Ecto neural progenitor cell (in vitro differentiated cells): Measurements from ENCODE around the gene SDHD.

Source experiments
- DNase-seq: peaks from one replicate; pipeline ENCODE4 v3.0.0-alpha.2; 2018; ENCODE audit warnings: low spot score

The SDHD gene

DNA sequence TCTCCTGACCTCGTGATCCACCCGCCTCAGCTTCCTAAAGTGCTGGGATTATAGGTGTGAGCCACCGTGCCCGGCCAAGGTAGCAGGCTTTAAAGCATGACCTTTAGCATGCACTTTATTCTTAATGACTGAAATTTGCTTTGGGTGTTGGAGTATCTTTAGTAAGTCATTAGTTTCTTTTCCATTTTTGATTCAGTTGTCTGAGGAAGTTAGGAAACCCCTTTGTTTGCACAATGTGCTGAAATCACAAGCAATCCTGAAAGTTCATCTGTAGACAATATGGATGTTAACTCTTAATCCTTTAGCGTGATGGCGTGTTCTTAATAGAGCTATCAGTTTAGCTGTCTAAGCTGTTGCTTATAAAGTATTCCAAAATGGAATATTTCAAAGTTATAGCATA is 16.8 kb downstream of the SDHD start:
- no peak for DNase-seq

- no peak for DNase-seq
These were observed 19.4 kb downstream of the SDHD start for GRCh38 chr11:112106070-112106469.

DNA sequence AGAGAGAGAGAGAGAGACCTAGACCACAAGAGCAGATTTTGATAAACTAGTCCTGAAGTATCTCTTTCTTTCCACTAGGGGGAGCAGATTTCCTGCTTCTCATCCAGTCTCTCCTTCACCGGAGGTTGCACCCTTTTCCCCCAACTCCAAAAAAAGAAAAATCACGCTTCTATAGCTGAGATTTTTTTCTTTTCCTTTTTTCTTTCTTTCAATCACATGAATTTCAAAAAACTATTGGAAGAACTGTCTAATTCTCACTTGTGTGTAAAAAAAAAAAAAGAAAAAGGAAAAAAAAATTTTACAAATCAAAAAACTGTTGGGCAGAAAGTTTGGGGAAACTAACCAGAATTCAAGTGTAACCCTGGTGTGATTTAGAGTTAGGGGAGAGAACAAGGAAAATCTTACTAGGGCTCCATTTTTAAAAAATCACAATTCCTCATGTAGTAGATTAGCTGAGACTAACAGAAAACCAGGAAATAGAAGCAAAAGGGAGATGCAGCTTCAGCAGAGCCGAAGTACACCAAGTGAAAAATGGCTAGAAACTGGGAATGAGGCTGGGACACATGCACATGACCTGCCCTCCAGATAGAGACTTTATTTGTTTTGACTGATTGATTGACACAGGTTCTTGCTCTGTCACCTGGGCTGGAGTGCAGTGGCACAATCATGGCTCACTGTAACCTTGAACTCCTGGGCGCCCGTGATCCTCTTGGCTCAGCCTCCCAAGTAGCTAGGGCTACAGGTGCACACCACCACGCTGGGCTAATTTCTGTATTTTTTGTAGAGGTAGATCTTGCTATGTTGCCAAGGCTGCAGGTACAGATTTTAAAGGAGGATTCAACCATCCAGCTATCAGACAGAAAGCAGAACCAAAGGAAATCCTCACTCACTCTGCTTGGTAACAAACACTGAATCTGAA is 27.1 kb downstream of the SDHD start:
- no peak for DNase-seq

GRCh38 chr11:112114460-112114859 is 27.8 kb downstream of the SDHD start:
- no peak for DNase-seq

GRCh38 chr11:112115386-112115785 is 28.7 kb downstream of the SDHD start:
- no peak for DNase-seq

GRCh38 chr11:112118176-112118575 is 31.5 kb downstream of the SDHD start:
- DNase-seq, result no peak

DNA sequence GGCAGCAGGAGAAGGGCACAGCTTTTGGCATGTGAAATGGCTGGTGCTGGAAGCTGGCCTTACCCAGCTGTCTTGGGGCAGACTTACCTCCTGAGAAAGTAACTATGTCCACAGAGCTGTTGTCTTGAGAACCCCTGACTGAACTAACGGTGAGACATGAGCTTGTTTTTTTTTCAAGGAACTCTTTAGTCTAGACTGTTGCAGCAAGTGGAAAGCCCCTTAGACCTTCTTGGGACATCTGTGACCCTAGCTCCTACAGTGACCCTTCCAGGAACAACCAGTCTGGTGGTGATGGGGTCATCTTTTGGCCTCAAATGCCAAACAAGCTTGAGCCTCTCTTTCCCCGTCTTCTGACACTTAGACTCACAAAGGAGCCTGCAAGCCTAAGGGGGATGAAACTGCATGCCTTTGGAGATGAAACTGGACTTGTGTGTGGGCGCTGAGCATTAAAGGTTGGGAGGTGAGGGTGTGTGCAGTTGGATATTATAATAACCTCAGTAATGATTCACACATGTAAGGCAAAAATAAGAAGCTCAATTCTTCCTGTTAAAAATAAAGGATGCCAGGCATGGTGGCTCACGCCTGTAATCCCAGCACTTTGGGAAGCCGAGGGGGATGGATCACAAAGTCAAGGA is 35.4 kb downstream of the SDHD start:
- no peak for DNase-seq

DNA sequence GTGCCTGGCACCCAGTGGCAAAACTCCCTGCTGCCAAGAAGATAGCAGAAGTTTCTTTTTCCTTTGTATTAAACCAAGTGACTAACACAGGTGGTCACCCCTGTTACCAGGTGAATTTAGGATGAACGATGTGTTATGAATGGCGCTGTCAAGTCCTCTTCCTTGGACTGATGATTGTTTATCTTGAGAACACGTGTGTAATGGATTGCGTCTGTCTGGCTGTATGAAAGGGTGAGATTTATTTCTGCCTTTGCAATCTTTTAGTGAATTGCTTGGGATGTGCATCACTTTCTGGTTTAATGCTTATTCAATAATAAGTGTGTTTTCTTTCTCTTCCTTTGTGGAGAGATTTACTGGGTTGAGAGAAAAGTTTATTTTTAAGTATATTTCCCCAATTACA is 36.5 kb downstream of the SDHD start:
- no peak for DNase-seq

- DNase-seq, result no peak
These were observed 40.4 kb downstream of the SDHD start for GRCh38 chr11:112127056-112127455.

DNA sequence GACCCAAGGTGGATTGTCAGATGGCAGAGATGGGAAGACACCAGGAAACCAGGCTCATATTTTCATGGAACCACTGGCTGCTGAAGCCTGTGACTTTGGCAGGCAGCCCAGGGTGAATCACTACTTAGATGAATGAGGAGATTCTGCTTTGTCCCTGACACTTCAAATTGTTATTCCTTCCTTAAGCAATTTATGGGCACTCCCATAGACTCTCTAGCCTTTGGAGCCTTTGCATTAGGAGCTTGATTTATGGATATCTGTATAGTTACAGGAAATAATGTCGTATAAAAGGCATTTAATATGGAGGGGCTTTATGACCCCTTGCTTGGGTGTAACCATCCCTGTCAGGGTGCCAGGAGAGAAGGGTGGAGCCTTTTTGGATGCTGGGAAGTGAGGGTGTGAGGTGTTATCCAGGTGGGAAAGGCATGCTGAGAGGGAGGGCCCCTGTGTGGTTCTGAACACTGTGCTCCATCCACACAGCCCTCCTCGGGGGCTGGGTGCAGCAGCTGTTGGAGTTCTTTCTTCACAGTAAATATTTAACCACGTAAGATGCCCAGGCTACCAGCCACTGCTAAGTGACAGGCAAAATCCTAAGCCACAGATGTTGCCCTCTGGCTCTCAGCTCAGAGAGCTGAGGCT is 41.9 kb downstream of the SDHD start:
- no peak for DNase-seq

DNA sequence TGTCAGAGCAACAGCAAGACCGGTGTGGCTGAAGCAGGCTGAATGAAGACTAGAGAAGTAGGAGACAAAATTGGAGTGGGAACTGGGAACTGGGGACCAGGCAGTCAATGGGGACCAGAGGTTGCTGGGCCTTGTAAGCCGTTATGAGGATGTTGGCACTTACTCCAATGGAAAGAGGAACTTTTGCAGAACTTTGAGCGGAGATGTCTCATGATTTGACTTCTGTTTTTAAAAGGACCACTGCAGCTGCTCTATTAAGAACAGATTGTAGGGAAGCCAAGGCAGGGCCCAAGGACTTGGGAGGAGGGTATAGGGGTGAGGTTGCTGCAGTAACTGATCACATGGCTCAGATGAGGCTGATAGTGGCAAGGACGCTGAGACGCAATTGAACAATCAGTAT is 43.0 kb downstream of the SDHD start:
- no peak for DNase-seq

GRCh38 chr11:112132737-112133136 is 46.1 kb downstream of the SDHD start:
- DNase-seq, result no peak

DNA sequence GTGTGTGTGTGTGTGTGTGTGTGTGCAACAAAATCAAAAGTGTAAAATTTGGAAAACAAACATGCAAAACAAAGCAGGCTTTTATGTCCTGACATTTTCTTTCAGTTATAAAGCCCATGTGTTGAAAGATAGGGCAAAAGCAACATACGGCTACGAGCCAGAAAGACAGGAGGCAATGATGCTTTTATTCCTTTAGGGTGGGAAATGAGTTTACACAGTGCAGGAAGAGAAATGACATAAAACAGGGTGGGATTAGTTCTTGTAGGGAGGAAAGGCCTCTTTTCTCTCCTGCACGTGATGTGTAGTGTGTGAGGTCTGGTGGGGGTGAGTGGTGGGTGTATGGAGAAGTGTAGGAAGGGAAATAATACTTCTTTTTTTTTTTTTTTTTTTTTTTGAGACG is 47.8 kb downstream of the SDHD start:
- no peak for DNase-seq

DNA sequence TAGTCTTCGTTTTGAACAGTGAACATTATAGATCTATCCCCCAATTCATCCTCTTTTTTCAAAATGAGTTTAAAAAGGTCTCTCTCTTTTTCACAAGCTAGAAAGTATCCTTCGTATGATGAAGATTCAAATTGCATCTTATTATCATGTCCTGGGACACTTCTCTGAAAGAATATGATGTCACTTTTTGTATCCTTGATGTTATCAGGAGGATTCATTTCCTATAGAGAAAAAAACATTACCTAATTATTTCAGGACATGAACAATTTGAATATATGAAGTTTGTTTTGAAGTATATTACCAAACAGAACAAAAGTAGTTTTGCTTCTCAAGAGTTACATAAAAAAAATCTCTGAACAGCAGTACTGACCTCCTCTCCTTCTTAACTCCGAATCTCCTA is 56.9 kb downstream of the SDHD start:
- no peak for DNase-seq
